Mesenchymal stem cell (in vitro differentiated cells and primary cell): ENCODE data around the gene ICA1.

Source experiments
- DNase-seq: peaks from one replicate; pipeline ENCODE4 v3.0.0-alpha.2; 2013
- H2AFZ ChIP-seq: one replicate; pipeline ENCODE4 v1.6.1; 2013; ENCODE audit warnings: low read depth, mild to moderate bottlenecking, control low read depth, inconsistent platforms, low read length, moderate library complexity
- H2AK5ac ChIP-seq: 2 replicates; pipeline ENCODE4 v1.6.1; 2013; ENCODE audit warnings: low read length, moderate library complexity, mild to moderate bottlenecking, inconsistent platforms; ENCODE audit not compliant: severe bottlenecking
- H2BK120ac ChIP-seq: one replicate; pipeline ENCODE4 v1.6.1; 2013; ENCODE audit warnings: low read depth, mild to moderate bottlenecking, inconsistent platforms, low read length, moderate library complexity
- H2BK12ac ChIP-seq, 2 experiments: one replicate each; pipeline ENCODE4 v1.6.1; 2013; ENCODE audit warnings: inconsistent platforms in 2 of 2, low read length in 2 of 2, mild to moderate bottlenecking in 2 of 2, moderate library complexity in 2 of 2, control low read depth in 1 of 2
- H2BK15ac ChIP-seq: one replicate; pipeline ENCODE4 v1.6.1; 2013; ENCODE audit warnings: mild to moderate bottlenecking, low read depth, inconsistent platforms; ENCODE audit not compliant: poor library complexity, severe bottlenecking
- H2BK5ac ChIP-seq: 2 replicates; pipeline ENCODE4 v1.6.1; 2013; ENCODE audit warnings: low read depth, mild to moderate bottlenecking, low read length, control low read depth, inconsistent platforms; ENCODE audit not compliant: poor library complexity, severe bottlenecking
- H3K14ac ChIP-seq, 2 experiments: one replicate each; pipeline ENCODE4 v1.6.1; 2013; ENCODE audit warnings: inconsistent platforms in 2 of 2, low read length in 2 of 2, control low read depth in 1 of 2, mild to moderate bottlenecking in 1 of 2, moderate library complexity in 1 of 2
- H3K18ac ChIP-seq, 2 experiments: one replicate each; pipeline ENCODE4 v1.6.1; 2013; ENCODE audit warnings: inconsistent platforms in 2 of 2, low read length in 2 of 2, control low read depth in 1 of 2, low read depth in 1 of 2, mild to moderate bottlenecking in 1 of 2
- H3K23ac ChIP-seq, 2 experiments: one replicate each; pipeline ENCODE4 v1.6.1; 2013; ENCODE audit warnings: inconsistent platforms in 2 of 2, low read length in 2 of 2, mild to moderate bottlenecking in 2 of 2, moderate library complexity in 2 of 2, control low read depth in 1 of 2
- H3K27ac ChIP-seq: 2 replicates; pipeline ENCODE4 v1.5.1; 2013; ENCODE audit warnings: mild to moderate bottlenecking, moderate library complexity, low read length, control low read depth, inconsistent platforms; ENCODE audit not compliant: poor library complexity, severe bottlenecking
- H3K27me3 ChIP-seq, 2 experiments: 2 replicates each; pipeline versions ENCODE4 v1.6.1 to v1.7.0; 2013; ENCODE audit warnings: low read length in 2 of 2, mild to moderate bottlenecking in 2 of 2, moderate library complexity in 2 of 2, control low read depth in 1 of 2, inconsistent platforms in 1 of 2; ENCODE audit not compliant: control insufficient read depth in 1 of 2, insufficient read depth in 1 of 2
- H3K36me3 ChIP-seq, 2 experiments: 2 replicates each; pipeline versions ENCODE4 v1.6.1 to v1.7.0; 2013; ENCODE audit warnings: low read length in 2 of 2, control low read depth in 1 of 2, inconsistent platforms in 1 of 2, low read depth in 1 of 2, mild to moderate bottlenecking in 1 of 2; ENCODE audit not compliant: insufficient read depth in 2 of 2, control insufficient read depth in 1 of 2
- H3K4ac ChIP-seq, 2 experiments: one replicate each; pipeline ENCODE4 v1.6.1; 2013; ENCODE audit warnings: inconsistent platforms in 2 of 2, low read length in 2 of 2, mild to moderate bottlenecking in 2 of 2, moderate library complexity in 2 of 2, control low read depth in 1 of 2, low read depth in 1 of 2
- H3K4me1 ChIP-seq: 2 replicates; pipeline ENCODE4 v1.6.1; 2013; ENCODE audit warnings: low read depth, low read length, control low read depth; ENCODE audit not compliant: control insufficient read depth, insufficient read depth
- H3K4me2 ChIP-seq: 2 replicates; pipeline ENCODE4 v1.6.1; 2013; ENCODE audit warnings: low read length, mild to moderate bottlenecking, inconsistent platforms; ENCODE audit not compliant: poor library complexity, severe bottlenecking
- H3K4me3 ChIP-seq, 2 experiments: 2 replicates each; pipeline versions ENCODE4 v1.5.1 to v1.7.0; 2013; ENCODE audit warnings: low read length in 2 of 2, mild to moderate bottlenecking in 2 of 2, control low read depth in 1 of 2, low read depth in 1 of 2; ENCODE audit not compliant: insufficient read depth in 1 of 2
- H3K79me1 ChIP-seq: replicated peaks from 2 replicates; pipeline ENCODE4 v1.6.1; 2013; ENCODE audit warnings: mild to moderate bottlenecking, control low read depth, low read length, inconsistent platforms; ENCODE audit not compliant: poor library complexity, severe bottlenecking
- H3K9ac ChIP-seq: 2 replicates; pipeline ENCODE4 v1.7.0; 2013; ENCODE audit warnings: mild to moderate bottlenecking, low read length, moderate library complexity
- H3K9me3 ChIP-seq: 2 replicates; pipeline ENCODE4 v1.7.0; 2013; ENCODE audit warnings: mild to moderate bottlenecking, low read length; ENCODE audit not compliant: control insufficient read depth
- H4K8ac ChIP-seq: one replicate; pipeline ENCODE4 v1.6.1; 2013; ENCODE audit warnings: inconsistent platforms, mild to moderate bottlenecking, low read length, moderate library complexity
- H4K91ac ChIP-seq: one replicate; pipeline ENCODE4 v1.6.1; 2013; ENCODE audit warnings: mild to moderate bottlenecking, low read length, inconsistent platforms
- WGBS: methylation state at CpG from one replicate; pipeline ENCODE4 v1.1.7; 2013; ENCODE audit warnings: mixed read lengths; 5-methylcytosine and 5-hydroxymethylcytosine counted together

The ICA1 gene

DNA sequence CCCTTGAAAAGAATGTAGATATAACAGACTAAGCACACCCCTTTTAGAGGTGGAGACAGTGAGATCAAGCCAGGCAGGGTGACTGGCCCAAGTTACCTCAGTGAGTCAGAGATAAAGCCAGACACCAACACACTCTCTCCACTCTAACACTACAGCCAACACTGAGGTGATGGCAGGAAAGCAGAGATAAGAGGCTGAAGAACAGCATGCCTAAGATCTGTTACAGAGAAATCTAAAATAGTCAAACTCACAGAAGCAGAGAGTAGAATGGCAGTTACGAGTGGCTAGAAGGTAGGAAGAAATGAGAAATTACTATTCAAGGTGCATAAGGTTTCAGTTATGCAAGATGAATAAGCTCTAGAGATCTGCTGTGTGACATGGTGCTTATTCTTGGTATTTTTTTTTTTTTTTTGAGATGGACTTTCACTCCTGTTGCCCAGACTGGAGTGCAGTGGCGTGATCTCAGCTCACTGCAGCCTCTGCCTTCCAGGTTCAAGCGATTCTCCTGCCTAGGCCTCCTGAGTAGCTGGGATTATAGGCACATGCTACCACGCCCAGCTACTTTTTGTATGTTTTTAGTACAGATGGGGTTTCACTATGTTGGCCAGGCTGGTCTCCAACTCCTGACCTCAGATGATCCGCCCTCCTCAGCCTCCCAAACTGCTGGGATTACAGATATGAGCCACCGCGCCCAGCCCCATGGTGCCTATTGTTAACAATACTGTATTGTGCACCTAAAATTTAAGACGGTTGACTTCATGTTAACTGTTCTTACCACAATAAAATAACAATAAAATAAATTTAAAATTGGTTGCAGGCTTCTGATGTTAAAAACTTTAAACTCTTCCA is 28.7 kb downstream of the ICA1 start:
- Histone ChIP-seq H2BK120ac (no peak overlapping the region), H3K27me3 (no peaks in the 10 kb centered on the region), H3K4me1 (no peaks in the 10 kb centered on the region), H3K9me3 (no peaks in the 10 kb centered on the region), H3K4me3 (no peak overlapping the region), H3K4ac (no peak overlapping the region), H4K8ac (no peak overlapping the region), H2AK5ac (no peak overlapping the region), H3K14ac (no peak overlapping the region), H3K18ac (no peak overlapping the region), H3K4me2 (no peak overlapping the region), H2BK12ac (no peak overlapping the region), H2BK15ac (no peak overlapping the region), H2BK5ac (no peak overlapping the region), H3K9ac (no peak overlapping the region), H3K36me3 (no peaks in the 10 kb centered on the region), H3K79me1 (no peaks in the 10 kb centered on the region), H3K27ac (no peak overlapping the region), H4K91ac (no peak overlapping the region), H3K23ac (no peak overlapping the region), H2AFZ (no peak overlapping the region)
- no peak for DNase-seq
- WGBS = 97% methylated on average over 6 of the region's 8 CpGs

DNA sequence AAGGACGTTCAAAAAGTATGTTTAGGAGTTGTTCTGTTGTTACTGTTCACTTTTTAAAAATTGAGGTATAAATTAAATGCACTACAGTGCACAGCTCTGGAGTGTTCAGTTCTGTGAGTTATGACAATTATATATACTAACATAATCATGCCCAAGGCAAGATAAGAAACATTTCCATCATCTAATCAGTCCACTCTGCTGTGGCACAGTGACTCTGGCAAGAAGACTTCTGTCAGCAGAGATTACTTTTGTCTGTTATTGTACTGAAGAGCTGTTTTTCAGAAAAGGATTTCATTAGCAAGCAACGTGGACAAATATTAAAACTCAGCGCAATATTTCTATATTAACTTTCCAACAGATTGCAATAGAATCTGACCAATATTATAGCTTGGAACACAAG is 32.0 kb downstream of the ICA1 start:
- DNase-seq = no peak
- H2BK120ac ChIP-seq = no peak overlapping the region
- 75% methylated on average over 2 of the region's 3 CpGs for WGBS

DNA sequence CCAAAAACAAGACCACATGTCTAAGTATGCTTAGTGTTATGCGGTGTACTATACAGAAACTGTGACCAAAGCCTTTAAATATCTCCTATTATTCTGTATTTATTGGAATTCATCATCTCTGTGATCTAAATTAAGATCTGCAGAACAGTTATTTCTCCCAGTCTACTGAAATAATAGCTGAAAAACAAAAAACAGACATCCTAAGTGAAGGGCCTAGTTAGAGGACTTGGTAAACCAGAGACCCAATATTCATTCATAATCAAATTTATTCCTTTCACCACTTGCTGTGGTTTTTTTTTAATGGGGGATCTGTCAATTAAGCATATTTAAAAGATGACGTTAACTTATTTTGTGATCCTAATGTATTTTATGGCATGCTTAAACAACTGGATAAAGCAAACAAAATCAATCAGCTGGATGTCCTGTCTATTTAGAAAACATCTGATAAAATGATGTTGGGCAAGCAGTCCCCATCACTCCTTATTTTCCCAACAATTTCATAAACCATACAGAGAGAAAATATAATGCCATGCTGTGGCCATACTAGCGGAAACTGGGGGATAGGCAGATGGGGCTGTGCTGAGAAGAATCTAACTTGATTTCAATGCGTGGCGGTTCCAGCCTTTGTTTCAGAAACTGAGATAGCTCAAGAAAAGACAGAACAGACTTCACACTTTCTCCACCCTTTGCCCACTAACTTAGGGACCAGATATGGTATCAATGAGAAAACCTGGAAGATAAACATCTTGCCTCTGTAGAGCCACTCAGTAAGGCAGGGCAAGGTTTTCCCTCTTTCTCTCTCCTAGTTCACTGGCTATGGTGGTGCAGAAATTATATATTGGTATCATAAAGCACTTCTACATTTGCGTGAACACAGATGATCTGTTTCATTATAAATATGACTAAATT is 32.9 kb downstream of the ICA1 start:
- H2AK5ac ChIP-seq = no peak overlapping the region
- H2AFZ ChIP-seq = no peak overlapping the region
- DNase-seq = no peak
- H2BK12ac ChIP-seq = no peak overlapping the region
- H3K9ac ChIP-seq = no peak overlapping the region
- no peaks in the 10 kb centered on the region for H3K4me1 ChIP-seq
- no peak overlapping the region for H3K14ac ChIP-seq
- H2BK15ac ChIP-seq = no peak overlapping the region
- H3K18ac ChIP-seq = no peak overlapping the region
- H2BK5ac ChIP-seq = no peak overlapping the region
- H3K27me3 ChIP-seq = no peaks in the 10 kb centered on the region
- H3K4ac ChIP-seq = no peak overlapping the region
- no peak overlapping the region for H4K91ac ChIP-seq
- H3K4me2 ChIP-seq = no peak overlapping the region
- no peak overlapping the region for H3K4me3 ChIP-seq
- H3K79me1 ChIP-seq = no peaks in the 10 kb centered on the region
- no peaks in the 10 kb centered on the region for H3K9me3 ChIP-seq
- 79% methylated on average over 3 of the region's 6 CpGs for WGBS
- H3K36me3 ChIP-seq = no peaks in the 10 kb centered on the region
- H4K8ac ChIP-seq = no peak overlapping the region
- no peak overlapping the region for H3K23ac ChIP-seq
- H2BK120ac ChIP-seq = no peak overlapping the region
- H3K27ac ChIP-seq = no peak overlapping the region

More for the DNA sequence above, 32.0 kb downstream of the ICA1 start:
- H3K27me3 ChIP-seq = no peaks in the 10 kb centered on the region
- H4K91ac ChIP-seq = no peak overlapping the region
- H3K14ac ChIP-seq = no peak overlapping the region
- no peak overlapping the region for H2AK5ac ChIP-seq
- no peak overlapping the region for H3K23ac ChIP-seq
- no peak overlapping the region for H2BK12ac ChIP-seq
- H3K18ac ChIP-seq = no peak overlapping the region
- no peak overlapping the region for H2BK5ac ChIP-seq
- no peaks in the 10 kb centered on the region for H3K36me3 ChIP-seq
- H2AFZ ChIP-seq = no peak overlapping the region
- H3K4me1 ChIP-seq = no peaks in the 10 kb centered on the region
- H3K4ac ChIP-seq = no peak overlapping the region
- H2BK15ac ChIP-seq = no peak overlapping the region
- no peaks in the 10 kb centered on the region for H3K79me1 ChIP-seq
- no peak overlapping the region for H4K8ac ChIP-seq
- no peak overlapping the region for H3K27ac ChIP-seq
- H3K9me3 ChIP-seq = no peaks in the 10 kb centered on the region
- H3K4me2 ChIP-seq = no peak overlapping the region
- no peak overlapping the region for H3K9ac ChIP-seq
- no peak overlapping the region for H3K4me3 ChIP-seq

DNA sequence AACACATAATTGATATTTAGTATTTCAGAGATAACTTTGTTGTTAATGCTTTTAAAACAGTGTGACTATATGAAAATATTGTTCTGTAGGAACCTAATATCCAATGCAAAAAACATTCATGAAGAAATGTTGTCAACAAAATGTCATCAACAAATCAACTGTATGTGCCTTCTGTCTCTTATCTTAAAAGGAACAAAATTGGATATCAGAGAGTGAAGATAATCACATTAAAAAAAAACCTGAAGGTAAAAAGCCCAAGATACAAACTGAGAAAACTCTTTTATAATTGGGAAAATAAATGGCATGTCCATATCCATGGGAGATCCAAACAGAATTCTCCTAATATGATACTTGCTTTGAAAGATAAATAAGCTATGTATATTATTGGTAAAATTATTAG is 33.9 kb downstream of the ICA1 start:
- H3K4me3 ChIP-seq = no peak overlapping the region
- no peaks in the 10 kb centered on the region for H3K27me3 ChIP-seq
- H3K4me2 ChIP-seq = no peak overlapping the region
- no peak overlapping the region for H3K9ac ChIP-seq
- no peak overlapping the region for H3K18ac ChIP-seq
- H3K27ac ChIP-seq = no peak overlapping the region
- H3K23ac ChIP-seq = no peak overlapping the region
- H2BK12ac ChIP-seq = no peak overlapping the region
- no peak overlapping the region for H4K91ac ChIP-seq
- no peak overlapping the region for H3K14ac ChIP-seq
- H3K4ac ChIP-seq = no peak overlapping the region
- H3K79me1 ChIP-seq = no peaks in the 10 kb centered on the region
- no peak for DNase-seq
- H2BK5ac ChIP-seq = no peak overlapping the region
- no peaks in the 10 kb centered on the region for H3K4me1 ChIP-seq
- no peaks in the 10 kb centered on the region for H3K9me3 ChIP-seq
- H4K8ac ChIP-seq = no peak overlapping the region
- H3K36me3 ChIP-seq = no peaks in the 10 kb centered on the region
- H2BK120ac ChIP-seq = no peak overlapping the region
- H2AK5ac ChIP-seq = no peak overlapping the region
- no peak overlapping the region for H2AFZ ChIP-seq
- H2BK15ac ChIP-seq = no peak overlapping the region
